K562 (cell line): Measurements from ENCODE around the gene PTCH2. TPM values are rescaled to one million over a fixed set of nuclear protein-coding genes. Genes with fewer than 3 reads are reported as not detected.

Source experiments
- ARNT ChIP-seq, 2 experiments: fragments of 450-650 bp; IDR thresholded peaks; 2 replicates each; pipeline ENCODE4 v1.6.1; 2016; ENCODE audit warnings: mild to moderate bottlenecking in 1 of 2
- DIDO1 ChIP-seq: fragments of 450-650 bp; IDR thresholded peaks from 2 replicates; pipeline ENCODE4 v1.6.1; 2016; ENCODE audit warnings: low read depth, missing biosample characterization, missing genetic modification characterization
- FOXA3 ChIP-seq, 2 experiments: fragments of 450-650 bp in 1 of 2; sonication (generic) in 1 of 2; formaldehyde crosslinking; IDR thresholded peaks in 1 of 2; conservative IDR thresholded peaks in 1 of 2; 2 replicates each; pipeline versions ENCODE4 v1.4.0 to v1.8.0; 2020 to 2022; ENCODE audit warnings: mild to moderate bottlenecking in 2 of 2, missing genetic modification reagents in 1 of 2
- JUND ChIP-seq, 2 experiments: IDR thresholded peaks; 2 replicates in 1 of 2; 3 replicates in 1 of 2; pipeline ENCODE4 v1.6.1; 2011; ENCODE audit warnings: borderline replicate concordance in 2 of 2, low read depth in 2 of 2, low read length in 2 of 2, improper control_type of control experiment in 1 of 2, missing biosample characterization in 1 of 2, missing genetic modification characterization in 1 of 2, missing genetic modification reagents in 1 of 2
- KDM4B ChIP-seq, 2 experiments: fragments of 450-650 bp in 1 of 2; sonication (generic) in 1 of 2; IDR thresholded peaks; 2 replicates each; pipeline ENCODE4 v1.6.1; 2016 to 2017; ENCODE audit warnings: borderline replicate concordance in 2 of 2, antibody characterized with exemption in 1 of 2, low read depth in 1 of 2, mild to moderate bottlenecking in 1 of 2
- MCM7 ChIP-seq, 2 experiments: fragments of 450-650 bp; IDR thresholded peaks; 2 replicates each; pipeline ENCODE4 v1.6.1; 2016 to 2018
- NR4A1 ChIP-seq, 2 experiments: fragments of 250-450 bp in 1 of 2; fragments of 450-650 bp in 1 of 2; sonication (Bioruptor Pico) in 1 of 2; IDR thresholded peaks; 2 replicates each; pipeline versions ENCODE4 v1.4.0 to v1.6.1; 2016 to 2020; ENCODE audit warnings: mild to moderate bottlenecking in 2 of 2, missing compliant biosample characterization in 1 of 2, missing genetic modification characterization in 1 of 2, moderate library complexity in 1 of 2
- PCBP2 ChIP-seq: fragments of 200-400 bp; formaldehyde crosslinking; IDR thresholded peaks from 2 replicates; pipeline ENCODE4 v1.6.1; 2018; ENCODE audit warnings: low read length, low read depth, mild to moderate bottlenecking, moderate library complexity; ENCODE audit not compliant: poor library complexity, severe bottlenecking
- PRPF4 ChIP-seq: fragments of 200-400 bp; formaldehyde crosslinking; IDR thresholded peaks from one replicate; pipeline ENCODE4 v1.6.1; 2017; ENCODE audit warnings: low read length, low read depth, mild to moderate bottlenecking; ENCODE audit not compliant: insufficient read depth, poor library complexity, severe bottlenecking
- SIN3A ChIP-seq, 2 experiments: fragments of 150-350 bp in 1 of 2; IDR thresholded peaks; 2 replicates each; pipeline ENCODE4 v1.6.1; 2011 to 2016; ENCODE audit warnings: borderline replicate concordance in 2 of 2, low read depth in 2 of 2, low read length in 2 of 2, mild to moderate bottlenecking in 2 of 2, moderate library complexity in 2 of 2; ENCODE audit not compliant: control insufficient read depth in 1 of 2
- ZBED1 ChIP-seq: IDR thresholded peaks from 2 replicates; pipeline ENCODE4 v1.6.1; 2014
- ZEB2 ChIP-seq: fragments of 450-650 bp; IDR thresholded peaks from 2 replicates; pipeline ENCODE4 v1.6.1; 2016
- ZFPM2 ChIP-seq: fragments of 250-450 bp; sonication (Bioruptor Pico); IDR thresholded peaks from 2 replicates; pipeline ENCODE4 v1.5.1; 2022; ENCODE audit warnings: mild to moderate bottlenecking
- ZNF3 ChIP-seq: fragments of 250-450 bp; sonication (Bioruptor Pico); IDR thresholded peaks from 2 replicates; pipeline ENCODE4 v1.5.0; 2021; ENCODE audit warnings: mild to moderate bottlenecking, moderate library complexity
- ZNF324 ChIP-seq: fragments of 250-450 bp; sonication (Bioruptor Pico); IDR thresholded peaks from 2 replicates; pipeline ENCODE4 v1.4.0; 2020; ENCODE audit warnings: mild to moderate bottlenecking
- ZSCAN29 ChIP-seq: fragments of 450-650 bp; IDR thresholded peaks from 2 replicates; pipeline ENCODE4 v1.6.1; 2017
- polyA plus RNA-seq, 8 experiments: library from polyadenylated mRNA; depleted of rRNA in 4 of 8; stranded (reverse) in 5 of 8; unstranded in 3 of 8; fragments of >200 nt; fragmentation: Nextera tagmentation in 2 of 8; fragmentation: Illumina TruSeq in 1 of 8; extraction: Ambion mirVana in 2 of 8; extraction: Trizol in 1 of 8; gene quantifications; 2 replicates each; pipeline versions ENCODE4 v1.2.1 to v1.2.3, GENCODE V29; 2011 to 2014; ENCODE audit warnings: inconsistent platforms in 1 of 8, missing spikeins in 1 of 8
- total RNA-seq, 7 experiments: library from RNA; depleted of rRNA in 6 of 7; stranded (reverse); fragments of >200 nt in 6 of 7; fragmentation: Illumina TruSeq in 2 of 7; extraction: Trizol in 2 of 7; gene quantifications; 2 replicates each; pipeline versions ENCODE4 v1.2.1 to v1.2.3, GENCODE V29; 2011 to 2021; ENCODE audit warnings: low replicate concordance in 1 of 7
- TF ChIP-seq, protein P1 (sequence below), 2 experiments: fragments of 450-650 bp; IDR thresholded peaks; 2 replicates each; pipeline ENCODE4 v1.6.1; 2018; ENCODE audit warnings: mild to moderate bottlenecking in 2 of 2, low read depth in 1 of 2; ENCODE audit not compliant: partially characterized antibody in 2 of 2
- TF ChIP-seq, protein P2 (sequence below): sonication (generic); formaldehyde crosslinking; IDR thresholded peaks from 2 replicates; pipeline ENCODE4 v1.8.0; 2022; ENCODE audit warnings: mild to moderate bottlenecking, missing genetic modification reagents

PTCH2 gene
- total and polyA plus RNA-seq, 9 of the 15 experiments (the other 6 are each of a cell fraction or from before 2014, with no cell fraction given): 0.15 to 27.3 (median 0.48) TPM; not detected in 1

DNA sequence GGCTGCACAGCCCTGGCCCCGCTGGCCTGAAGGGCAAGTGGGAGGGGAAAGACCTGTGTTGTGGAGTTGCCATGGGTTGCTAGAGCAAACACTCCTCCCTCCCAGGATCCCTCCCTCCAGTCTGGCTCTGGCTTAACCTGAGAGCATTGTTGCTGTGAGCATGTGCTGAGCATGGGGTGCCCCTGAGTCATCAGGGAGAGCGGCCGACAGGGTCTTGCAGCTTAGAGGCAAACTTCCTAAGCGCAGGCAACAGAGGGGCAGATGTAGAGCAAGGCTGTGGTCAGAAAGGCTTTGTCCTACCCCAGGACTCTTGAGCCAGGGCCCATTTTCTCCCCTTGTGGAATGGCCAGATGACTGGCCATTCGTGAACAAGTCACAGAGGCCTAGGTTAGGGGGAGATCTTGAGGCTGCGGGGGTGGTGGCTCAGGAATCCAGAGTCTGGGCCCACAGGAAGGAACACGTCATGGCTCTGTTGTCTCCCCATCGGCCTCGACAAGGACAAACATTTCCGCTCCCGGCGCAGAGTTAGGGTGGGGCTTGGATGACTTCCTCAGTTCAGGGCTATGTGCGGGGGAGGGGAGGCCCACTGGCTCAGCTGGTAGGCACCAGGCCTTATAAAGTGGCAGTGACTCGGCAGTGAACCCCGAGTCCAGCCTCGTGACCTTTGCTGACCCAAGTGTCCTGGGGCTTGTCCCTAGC lies 35.5 kb downstream of the PTCH2 start (continued):
- TF ChIP-seq MCM7 (IDR thresholded peaks at IDR 0.05): no peak
- TF ChIP-seq, protein P1, sequence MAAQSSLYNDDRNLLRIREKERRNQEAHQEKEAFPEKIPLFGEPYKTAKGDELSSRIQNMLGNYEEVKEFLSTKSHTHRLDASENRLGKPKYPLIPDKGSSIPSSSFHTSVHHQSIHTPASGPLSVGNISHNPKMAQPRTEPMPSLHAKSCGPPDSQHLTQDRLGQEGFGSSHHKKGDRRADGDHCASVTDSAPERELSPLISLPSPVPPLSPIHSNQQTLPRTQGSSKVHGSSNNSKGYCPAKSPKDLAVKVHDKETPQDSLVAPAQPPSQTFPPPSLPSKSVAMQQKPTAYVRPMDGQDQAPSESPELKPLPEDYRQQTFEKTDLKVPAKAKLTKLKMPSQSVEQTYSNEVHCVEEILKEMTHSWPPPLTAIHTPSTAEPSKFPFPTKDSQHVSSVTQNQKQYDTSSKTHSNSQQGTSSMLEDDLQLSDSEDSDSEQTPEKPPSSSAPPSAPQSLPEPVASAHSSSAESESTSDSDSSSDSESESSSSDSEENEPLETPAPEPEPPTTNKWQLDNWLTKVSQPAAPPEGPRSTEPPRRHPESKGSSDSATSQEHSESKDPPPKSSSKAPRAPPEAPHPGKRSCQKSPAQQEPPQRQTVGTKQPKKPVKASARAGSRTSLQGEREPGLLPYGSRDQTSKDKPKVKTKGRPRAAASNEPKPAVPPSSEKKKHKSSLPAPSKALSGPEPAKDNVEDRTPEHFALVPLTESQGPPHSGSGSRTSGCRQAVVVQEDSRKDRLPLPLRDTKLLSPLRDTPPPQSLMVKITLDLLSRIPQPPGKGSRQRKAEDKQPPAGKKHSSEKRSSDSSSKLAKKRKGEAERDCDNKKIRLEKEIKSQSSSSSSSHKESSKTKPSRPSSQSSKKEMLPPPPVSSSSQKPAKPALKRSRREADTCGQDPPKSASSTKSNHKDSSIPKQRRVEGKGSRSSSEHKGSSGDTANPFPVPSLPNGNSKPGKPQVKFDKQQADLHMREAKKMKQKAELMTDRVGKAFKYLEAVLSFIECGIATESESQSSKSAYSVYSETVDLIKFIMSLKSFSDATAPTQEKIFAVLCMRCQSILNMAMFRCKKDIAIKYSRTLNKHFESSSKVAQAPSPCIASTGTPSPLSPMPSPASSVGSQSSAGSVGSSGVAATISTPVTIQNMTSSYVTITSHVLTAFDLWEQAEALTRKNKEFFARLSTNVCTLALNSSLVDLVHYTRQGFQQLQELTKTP (IDR thresholded peaks at IDR 0.05; ENCODE audit: low read depth in 1 of 2, partially characterized antibody in 2 of 2): peak; percentile 73 to 91
- TF ChIP-seq PCBP2: no peak
- TF ChIP-seq ZNF3 (CRISPR knock-in tag): no peak
- TF ChIP-seq SIN3A (IDR thresholded peaks at IDR 0.05; ENCODE audit: borderline replicate concordance in 2 of 2, control insufficient read depth in 1 of 2, low read depth in 2 of 2, low read length in 2 of 2): peak; percentile 27 to 39; a peak in 2 of 4 replicates
- no peak; the same call in 1 of the 2 replicates for TF ChIP-seq ZEB2
- TF ChIP-seq JUND (IDR thresholded peaks at IDR 0.05; ENCODE audit: borderline replicate concordance, low read depth, low read length): peak; percentile 87
- TF ChIP-seq JUND (tag; IDR thresholded peaks at IDR 0.05; ENCODE audit: borderline replicate concordance, low read depth, low read length): peak; percentile 95; the same call in 2 of the 3 replicates
- no peak for TF ChIP-seq PRPF4
- peak in 1 of 2 experiments; percentile 86; a peak in 3 of 4 replicates for TF ChIP-seq FOXA3 (CRISPR knock-in tag; conservative IDR thresholded peaks at IDR 0.05 in 1 of 2, IDR thresholded peaks at IDR 0.05 in 1 of 2)
- peak; percentile 67 for TF ChIP-seq DIDO1 (tag)
- TF ChIP-seq ZSCAN29: no peak
- no peak for TF ChIP-seq ZFPM2
- peak; percentile 79 to 82; a peak in 3 of 4 replicates for TF ChIP-seq ARNT (IDR thresholded peaks at IDR 0.05)
- TF ChIP-seq ZBED1: peak; percentile 86; the same call in 1 of the 2 replicates
- no peak for TF ChIP-seq ZNF324 (CRISPR knock-in tag)
- peak; percentile 89; the same call in 1 of the 2 replicates for TF ChIP-seq NR4A1 (CRISPR knock-in tag; IDR thresholded peaks at IDR 0.05)
- peak; percentile 94 for TF ChIP-seq NR4A1 (tag; IDR thresholded peaks at IDR 0.05)
- TF ChIP-seq KDM4B (IDR thresholded peaks at IDR 0.05; ENCODE audit: borderline replicate concordance in 2 of 2, low read depth in 1 of 2): peak in 1 of 2 experiments; percentile 79; a peak in 1 of 4 replicates
- TF ChIP-seq, protein P2, sequence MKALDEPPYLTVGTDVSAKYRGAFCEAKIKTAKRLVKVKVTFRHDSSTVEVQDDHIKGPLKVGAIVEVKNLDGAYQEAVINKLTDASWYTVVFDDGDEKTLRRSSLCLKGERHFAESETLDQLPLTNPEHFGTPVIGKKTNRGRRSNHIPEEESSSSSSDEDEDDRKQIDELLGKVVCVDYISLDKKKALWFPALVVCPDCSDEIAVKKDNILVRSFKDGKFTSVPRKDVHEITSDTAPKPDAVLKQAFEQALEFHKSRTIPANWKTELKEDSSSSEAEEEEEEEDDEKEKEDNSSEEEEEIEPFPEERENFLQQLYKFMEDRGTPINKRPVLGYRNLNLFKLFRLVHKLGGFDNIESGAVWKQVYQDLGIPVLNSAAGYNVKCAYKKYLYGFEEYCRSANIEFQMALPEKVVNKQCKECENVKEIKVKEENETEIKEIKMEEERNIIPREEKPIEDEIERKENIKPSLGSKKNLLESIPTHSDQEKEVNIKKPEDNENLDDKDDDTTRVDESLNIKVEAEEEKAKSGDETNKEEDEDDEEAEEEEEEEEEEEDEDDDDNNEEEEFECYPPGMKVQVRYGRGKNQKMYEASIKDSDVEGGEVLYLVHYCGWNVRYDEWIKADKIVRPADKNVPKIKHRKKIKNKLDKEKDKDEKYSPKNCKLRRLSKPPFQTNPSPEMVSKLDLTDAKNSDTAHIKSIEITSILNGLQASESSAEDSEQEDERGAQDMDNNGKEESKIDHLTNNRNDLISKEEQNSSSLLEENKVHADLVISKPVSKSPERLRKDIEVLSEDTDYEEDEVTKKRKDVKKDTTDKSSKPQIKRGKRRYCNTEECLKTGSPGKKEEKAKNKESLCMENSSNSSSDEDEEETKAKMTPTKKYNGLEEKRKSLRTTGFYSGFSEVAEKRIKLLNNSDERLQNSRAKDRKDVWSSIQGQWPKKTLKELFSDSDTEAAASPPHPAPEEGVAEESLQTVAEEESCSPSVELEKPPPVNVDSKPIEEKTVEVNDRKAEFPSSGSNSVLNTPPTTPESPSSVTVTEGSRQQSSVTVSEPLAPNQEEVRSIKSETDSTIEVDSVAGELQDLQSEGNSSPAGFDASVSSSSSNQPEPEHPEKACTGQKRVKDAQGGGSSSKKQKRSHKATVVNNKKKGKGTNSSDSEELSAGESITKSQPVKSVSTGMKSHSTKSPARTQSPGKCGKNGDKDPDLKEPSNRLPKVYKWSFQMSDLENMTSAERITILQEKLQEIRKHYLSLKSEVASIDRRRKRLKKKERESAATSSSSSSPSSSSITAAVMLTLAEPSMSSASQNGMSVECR (CRISPR knock-in tag): peak; percentile 73; the same call in 1 of the 2 replicates
